Measurements from ENCODE around the gene PPP2R5C. TPM values are rescaled to one million over a fixed set of nuclear protein-coding genes. Genes with fewer than 3 reads are reported as not detected.
"Not testable (repeated sequence)": the region's sequence is repeated elsewhere in the genome, so short reads cannot be mapped to it uniquely, and the experiment has no call there.

Gene PPP2R5C
- total RNA-seq, 1 donor from 2014 or later: 106 TPM

DNA sequence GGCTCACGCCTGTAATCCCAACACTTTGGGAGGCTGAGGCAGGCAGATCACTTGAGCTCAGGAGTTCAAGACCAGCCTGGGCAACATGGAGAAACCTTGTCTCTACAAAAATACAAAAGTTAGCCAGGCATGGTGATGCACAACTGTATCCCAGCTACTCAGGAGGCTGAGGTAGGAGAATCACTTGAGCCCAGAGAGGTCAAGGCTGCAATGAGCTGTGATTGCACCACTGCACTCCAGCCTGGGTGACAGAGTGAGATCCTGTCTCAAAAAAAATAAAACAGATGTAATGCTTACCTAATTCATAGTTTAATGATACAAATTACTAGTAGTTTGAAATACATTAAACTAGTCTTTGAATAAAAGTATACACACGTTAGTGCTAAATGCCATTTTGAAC is 209.9 kb downstream of the PPP2R5C start:
- ATAC-seq: not testable (repeated sequence)

DNA sequence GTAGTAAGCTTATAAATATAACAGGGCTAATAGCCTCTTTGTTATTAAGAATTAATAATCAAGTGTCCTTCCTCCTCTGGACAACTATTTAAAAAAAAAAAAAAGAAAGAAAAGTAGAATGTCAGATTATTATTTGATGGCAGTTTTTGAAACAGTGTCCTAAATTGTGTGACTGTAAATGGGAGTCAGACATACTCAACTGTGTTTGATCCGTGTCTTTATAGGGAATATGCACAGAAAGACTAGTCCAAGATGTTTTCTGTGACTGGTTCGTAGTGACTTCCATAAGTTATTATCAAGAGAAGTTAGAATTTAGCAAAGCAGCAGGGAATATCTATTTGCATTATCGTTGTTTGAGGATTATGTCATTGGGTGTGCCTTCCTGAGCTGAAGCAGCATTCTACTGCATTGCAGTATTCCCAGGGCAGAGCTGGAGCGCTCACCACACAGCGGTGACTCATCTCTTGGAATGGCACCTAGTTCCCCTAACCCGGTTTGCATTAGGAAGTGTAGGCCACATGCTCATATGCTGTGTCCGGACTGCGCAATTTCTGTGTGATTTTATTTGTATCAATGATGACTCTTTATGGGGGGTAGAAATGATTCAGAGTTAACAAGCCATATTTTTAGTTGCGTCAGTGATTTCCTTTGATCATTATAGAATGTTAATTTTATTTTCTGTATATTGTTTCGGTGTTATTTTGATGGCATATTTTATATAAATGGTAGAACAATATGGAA is 210.8 kb downstream of the PPP2R5C start:
- peak; percentile 99 for ATAC-seq

DNA sequence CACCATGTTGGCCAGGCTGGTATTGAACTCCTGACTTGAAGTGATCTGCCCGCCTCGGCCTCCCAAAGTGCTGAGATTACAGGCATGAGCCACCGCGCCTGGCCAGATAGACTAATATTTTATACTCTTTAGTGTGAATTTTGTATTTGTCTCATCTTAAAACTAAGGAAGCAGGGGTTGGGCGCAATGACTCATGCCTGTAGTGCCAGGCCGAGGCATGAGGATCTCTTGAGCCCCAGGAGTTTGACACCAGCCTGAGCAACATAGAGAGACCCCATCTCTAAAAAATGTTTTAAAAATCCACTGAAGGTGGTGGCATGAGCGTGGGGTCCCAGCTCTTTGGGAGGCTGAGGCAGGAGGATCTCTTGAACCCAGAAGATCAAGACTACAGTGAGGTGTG is 211.8 kb downstream of the PPP2R5C start:
- ATAC-seq: no peak

- ATAC-seq: no peak
Observed at GRCh38 chr14:101975231-101975630, 213.7 kb downstream of the PPP2R5C start.

Other genes with a start within 250 kb of the PPP2R5C start
- 0.12 TPM for gene DIO3, start 200.2 kb upstream of the PPP2R5C start, total RNA-seq
- 250 TPM for gene DYNC1H1, start 202.9 kb downstream of the PPP2R5C start, total RNA-seq